GM18505 (cell line): ENCODE measurements around the gene VTI1A.
A peak's percentile ranks its signal among the peaks of the same experiment; 100 is the strongest.

Experiments
- ATAC-seq: cut with Tn5 transposase; IDR thresholded peaks from one replicate; pipeline ENCODE4 v1.9.1; 2021; ENCODE audit not compliant: unreplicated experiment
- POLR2A ChIP-seq: IDR thresholded peaks from 4 replicates; pipeline ENCODE4 v1.6.1; 2011; ENCODE audit warnings: borderline replicate concordance; ENCODE audit not compliant: insufficient read depth, insufficient read length; ENCODE audit errors: extremely low read depth

VTI1A gene

DNA sequence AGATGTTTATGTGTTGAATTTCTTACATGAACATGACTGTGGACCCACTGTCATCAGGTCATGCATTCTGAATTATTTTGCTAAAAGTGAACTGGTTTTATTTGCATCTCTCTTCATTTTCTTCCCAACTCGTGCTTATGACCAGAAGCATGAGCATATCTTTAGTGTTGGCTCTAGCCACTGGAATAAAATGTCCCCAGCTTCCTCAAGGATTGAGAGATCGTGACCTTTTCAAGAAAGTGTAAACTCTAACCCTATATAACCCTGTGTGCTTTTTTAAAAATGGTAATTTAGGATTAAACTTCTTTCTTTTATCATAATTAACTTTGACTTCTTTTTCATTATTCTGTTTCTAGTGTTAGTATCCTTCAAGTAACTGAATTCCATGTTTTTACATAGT is 55.5 kb downstream of the VTI1A start:
- TF ChIP-seq POLR2A = no peak
- no peak for ATAC-seq

- no peak for TF ChIP-seq POLR2A
- no peak for ATAC-seq
Measured at GRCh38 chr10:112503643-112504042, 56.6 kb downstream of the VTI1A start.

DNA sequence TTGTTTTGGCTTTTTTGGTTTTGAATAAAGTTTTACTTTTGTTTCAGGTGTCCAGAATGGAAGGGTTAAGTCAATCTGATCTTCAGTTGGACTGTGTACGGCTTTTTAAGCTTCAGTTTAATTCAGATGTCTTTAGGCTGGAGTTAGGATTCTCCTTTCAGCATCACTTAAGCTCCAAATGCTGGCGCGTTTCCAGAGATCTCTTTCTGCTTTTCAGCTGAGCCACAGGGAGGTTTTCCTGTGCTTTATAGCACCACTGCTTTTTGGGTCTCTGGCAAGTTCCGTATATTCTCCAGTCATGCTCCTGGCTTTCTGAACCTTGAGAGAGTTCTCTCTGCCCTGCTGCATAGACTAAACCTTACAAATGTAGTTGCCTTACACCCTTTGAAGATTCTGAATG is 60.0 kb downstream of the VTI1A start:
- TF ChIP-seq POLR2A = no peak
- ATAC-seq = no peak

- TF ChIP-seq POLR2A = no peak
- ATAC-seq = no peak
Measured at GRCh38 chr10:112507988-112508387, 61.0 kb downstream of the VTI1A start.

- ATAC-seq = no peak
- TF ChIP-seq POLR2A = no peak
Measured at GRCh38 chr10:112509558-112510291, 62.7 kb downstream of the VTI1A start.

- no peak for ATAC-seq
- TF ChIP-seq POLR2A = no peak
Measured at GRCh38 chr10:112510384-112510783, 63.4 kb downstream of the VTI1A start.

GRCh38 chr10:112512294-112512693 is 65.3 kb downstream of the VTI1A start:
- TF ChIP-seq POLR2A = no peak
- ATAC-seq = no peak

DNA sequence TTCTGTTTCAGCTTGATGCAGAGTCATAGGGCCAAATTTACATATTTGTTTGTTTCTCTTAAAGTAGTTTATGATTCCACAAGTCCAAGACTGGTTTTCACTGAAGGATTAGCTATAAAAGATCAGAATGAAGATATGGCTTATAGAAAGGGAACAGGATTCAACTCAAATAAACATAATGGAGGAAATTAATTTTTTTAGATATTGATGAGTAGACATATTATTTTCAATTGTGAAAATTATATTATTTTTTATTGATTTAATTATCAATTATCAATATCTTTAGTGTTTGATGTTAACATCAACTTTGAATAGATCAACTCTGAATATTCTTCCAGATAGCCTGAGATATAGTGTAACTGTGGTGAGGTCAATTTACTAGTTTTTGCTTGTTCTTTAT is 68.1 kb downstream of the VTI1A start:
- no peak for TF ChIP-seq POLR2A
- ATAC-seq = no peak

- no peak for TF ChIP-seq POLR2A
- no peak for ATAC-seq
Measured at GRCh38 chr10:112515852-112516251, 68.8 kb downstream of the VTI1A start.

DNA sequence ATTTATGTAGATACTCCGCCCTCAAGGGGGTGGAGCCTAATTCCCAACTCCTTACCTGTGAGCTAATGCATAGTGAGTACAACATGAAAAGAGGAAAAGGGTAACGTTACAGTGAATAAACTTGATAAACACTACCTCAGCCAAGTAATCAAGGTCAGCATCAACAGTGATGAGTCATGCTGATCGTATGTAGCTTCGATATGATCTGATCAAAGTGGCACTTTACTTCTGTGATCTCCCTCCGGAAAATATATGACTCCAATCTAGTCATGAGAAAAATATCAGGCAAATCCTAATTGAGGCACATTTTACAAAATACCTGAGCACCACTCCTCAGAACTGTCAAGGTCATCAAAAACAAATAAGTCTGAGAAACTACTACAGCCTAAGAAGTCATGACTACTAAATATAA is 70.4 kb downstream of the VTI1A start:
- no peak for ATAC-seq
- no peak for TF ChIP-seq POLR2A

DNA sequence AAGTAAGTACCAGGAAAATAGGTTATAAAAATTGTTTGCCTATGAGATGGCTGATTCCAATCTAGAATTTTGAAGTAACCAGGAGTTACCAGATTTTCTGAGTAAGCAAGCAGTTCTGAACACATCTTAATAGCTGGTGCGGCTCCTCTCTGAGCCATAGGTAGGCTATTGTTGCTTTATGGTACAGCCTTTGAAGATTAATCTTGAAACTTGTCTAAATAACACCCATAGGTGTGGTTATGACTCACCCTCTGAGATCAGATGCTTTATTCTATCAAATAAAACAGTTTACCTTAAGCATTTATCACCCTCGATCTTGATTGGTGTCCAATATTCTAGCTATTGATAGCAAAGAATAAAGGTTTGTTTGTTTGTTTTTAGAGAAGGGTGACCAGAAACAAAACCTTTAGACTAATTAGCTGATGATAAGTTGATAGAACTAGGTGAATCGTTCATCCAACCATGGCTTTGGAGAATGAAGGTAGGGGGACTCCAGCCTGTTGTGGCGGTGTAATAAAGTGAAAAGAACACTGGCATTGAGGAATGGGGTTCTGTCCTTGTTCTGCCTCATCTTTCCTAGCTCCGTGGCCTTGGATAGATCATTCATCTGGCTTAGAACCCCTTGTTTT is 72.2 kb downstream of the VTI1A start:
- TF ChIP-seq POLR2A = no peak
- peak; percentile 94 for ATAC-seq

DNA sequence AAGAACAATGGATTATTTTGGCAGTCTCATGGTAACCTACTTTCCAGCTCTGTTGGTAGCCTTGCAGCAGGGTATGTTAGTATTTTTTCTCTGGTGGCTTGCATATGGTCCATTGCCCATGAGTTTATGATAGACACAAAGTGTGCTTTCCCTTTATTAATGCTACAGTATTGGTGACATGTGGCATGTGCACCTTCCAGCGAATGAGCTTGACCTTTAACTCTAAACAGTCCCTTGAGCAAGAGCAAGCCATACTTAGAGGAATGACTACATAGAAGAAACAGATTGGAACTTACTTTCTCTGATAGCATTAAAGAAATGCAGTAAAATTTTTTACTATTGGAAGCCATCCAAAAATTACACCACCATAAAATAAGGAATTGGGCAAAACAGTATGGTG is 73.9 kb downstream of the VTI1A start:
- no peak for ATAC-seq
- no peak for TF ChIP-seq POLR2A

DNA sequence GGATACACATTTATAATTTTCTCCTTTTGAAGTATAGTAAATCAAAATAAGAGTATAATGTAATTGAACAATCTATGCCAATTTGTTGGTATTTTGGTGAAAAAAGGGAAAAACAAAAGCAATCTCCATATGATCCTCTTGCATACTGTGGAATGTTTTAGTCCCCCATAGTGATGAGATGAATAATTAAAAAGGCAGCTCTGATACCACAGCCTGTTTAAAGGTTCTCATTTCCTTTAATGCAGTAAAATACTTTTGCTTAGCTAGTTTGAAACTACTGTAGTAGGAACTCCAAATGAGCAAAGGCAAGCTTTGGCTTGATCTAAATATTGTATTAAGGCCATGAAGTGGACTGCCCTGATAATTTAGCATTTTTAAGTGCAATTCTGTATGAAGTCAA is 77.6 kb downstream of the VTI1A start:
- no peak for ATAC-seq
- no peak for TF ChIP-seq POLR2A

DNA sequence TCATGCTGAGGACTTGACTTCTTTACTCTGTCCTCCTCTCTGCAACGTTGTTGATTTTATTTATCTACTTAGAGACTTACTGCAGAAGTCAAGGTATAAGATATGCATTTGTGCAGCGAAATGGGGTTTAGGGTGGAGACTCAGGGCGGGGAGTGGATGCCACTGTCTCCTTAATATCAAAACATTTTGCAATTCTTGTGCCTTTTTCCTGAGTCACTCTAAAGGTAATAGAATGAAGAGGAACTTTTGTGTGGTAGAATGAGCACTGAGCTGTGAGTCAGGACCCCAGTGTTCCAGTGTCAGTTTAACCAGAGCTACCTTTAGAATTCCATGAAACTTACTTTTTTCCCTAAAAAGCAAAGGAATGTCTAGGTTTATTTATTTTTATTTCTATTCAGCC is 78.2 kb downstream of the VTI1A start:
- ATAC-seq = no peak
- TF ChIP-seq POLR2A = no peak
